IPS-NIHi7 (cell line): ENCODE data around the gene PCYT1B.

Experiments used
- DNase-seq: peaks from one replicate; pipeline ENCODE4 v3.0.0; 2012; ENCODE audit warnings: mixed read lengths; ENCODE audit errors: extremely low spot score

Gene PCYT1B

GRCh38 chrX:24526616-24527015 lies 120.5 kb downstream of the PCYT1B start:
- no peak for DNase-seq

GRCh38 chrX:24525455-24525854 lies 121.7 kb downstream of the PCYT1B start:
- no peak for DNase-seq

GRCh38 chrX:24520472-24520871 lies 126.7 kb downstream of the PCYT1B start:
- DNase-seq: no peak

GRCh38 chrX:24515447-24515846 lies 131.7 kb downstream of the PCYT1B start:
- peak; percentile 42 for DNase-seq

GRCh38 chrX:24513416-24513815 lies 133.7 kb downstream of the PCYT1B start:
- no peak for DNase-seq

- DNase-seq: no peak
These were observed 138.8 kb downstream of the PCYT1B start for GRCh38 chrX:24508375-24508774.
